CD4-positive, alpha-beta T cell treated with Interleukin-6 at 100 ng/mL for 8 hours (primary cell): ENCODE measurements around the gene CRIP1.

Experiments used
- DNase-seq: peaks from one replicate; pipeline ENCODE4 v3.0.0-alpha.2; 2020; ENCODE audit warnings: mixed read lengths, low spot score

CRIP1 gene

GRCh38 chr14:105470350-105471296 lies 16.1 kb upstream of the CRIP1 start:
- DNase-seq = no peak

- no peak for DNase-seq
These were observed 15.3 kb upstream of the CRIP1 start for GRCh38 chr14:105471297-105471821.

- DNase-seq = no peak
These were observed 14.7 kb upstream of the CRIP1 start for GRCh38 chr14:105471823-105472485.

DNA sequence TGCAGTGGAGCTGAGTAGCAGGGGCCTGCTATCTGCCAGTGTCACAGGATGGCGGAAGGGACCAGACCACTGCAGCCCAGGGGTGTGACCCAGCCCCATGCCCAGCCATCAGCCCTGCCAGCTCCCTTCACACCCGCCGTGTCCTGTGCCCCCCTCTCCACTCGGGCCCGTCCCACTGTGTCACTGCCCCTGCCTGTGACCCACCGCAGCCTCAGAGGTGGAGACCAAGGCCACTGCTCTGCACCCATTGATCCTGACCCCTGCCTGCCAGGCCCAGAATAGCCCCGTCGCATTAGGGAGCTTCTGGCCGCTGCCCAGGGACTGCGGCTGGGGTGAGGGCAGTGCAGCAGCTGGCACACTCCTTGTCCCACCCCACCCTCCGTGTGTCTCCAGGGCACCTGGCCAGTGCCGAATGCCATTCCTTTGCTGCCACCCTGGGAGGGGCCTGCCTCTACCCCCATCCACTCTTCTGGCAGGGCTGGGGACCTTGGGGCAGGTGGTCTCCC lies 14.1 kb upstream of the CRIP1 start:
- DNase-seq = no peak

DNA sequence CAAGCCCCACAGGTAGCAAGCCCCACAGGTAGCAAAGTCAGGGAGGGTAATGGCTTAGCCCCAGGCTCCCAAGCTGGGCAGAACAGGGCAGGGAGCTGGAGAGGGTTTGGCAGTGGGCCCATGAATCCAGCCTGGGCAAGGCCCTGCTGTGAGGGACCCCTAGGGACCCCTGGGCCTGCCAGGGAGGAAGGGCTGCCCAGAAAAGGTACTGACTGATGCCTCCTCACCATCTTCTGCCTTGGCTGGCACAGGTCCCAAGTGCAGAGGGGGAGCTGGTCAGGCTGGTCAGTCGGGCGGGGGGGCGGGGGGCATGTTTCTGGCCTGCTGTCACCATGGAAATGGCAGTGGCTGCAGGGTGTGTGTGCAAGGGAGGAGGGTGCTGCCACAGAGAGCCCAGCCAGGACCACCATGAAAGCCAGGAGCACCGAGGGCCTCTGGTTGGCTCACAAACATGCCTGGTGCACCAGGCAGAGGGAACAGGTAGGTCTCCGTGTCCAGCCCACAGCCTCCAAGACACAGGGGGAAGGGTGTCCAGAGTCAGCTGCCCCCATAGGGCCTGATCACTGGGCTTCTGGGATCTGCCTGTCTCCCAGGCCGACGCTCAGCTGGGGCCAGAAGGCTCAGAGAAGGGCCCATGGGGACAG lies 13.5 kb upstream of the CRIP1 start:
- DNase-seq = no peak

- DNase-seq = peak; percentile 71
These were observed 12.8 kb upstream of the CRIP1 start for GRCh38 chr14:105473677-105474482.

GRCh38 chr14:105474483-105475268 lies 12.0 kb upstream of the CRIP1 start, which contains the start of gene CRIP2:
Gene CRIP2 (plus strand): TSS chr14:105474821. CDS start chr14:105474863, 42 bp downstream.
- DNase-seq = no peak

DNA sequence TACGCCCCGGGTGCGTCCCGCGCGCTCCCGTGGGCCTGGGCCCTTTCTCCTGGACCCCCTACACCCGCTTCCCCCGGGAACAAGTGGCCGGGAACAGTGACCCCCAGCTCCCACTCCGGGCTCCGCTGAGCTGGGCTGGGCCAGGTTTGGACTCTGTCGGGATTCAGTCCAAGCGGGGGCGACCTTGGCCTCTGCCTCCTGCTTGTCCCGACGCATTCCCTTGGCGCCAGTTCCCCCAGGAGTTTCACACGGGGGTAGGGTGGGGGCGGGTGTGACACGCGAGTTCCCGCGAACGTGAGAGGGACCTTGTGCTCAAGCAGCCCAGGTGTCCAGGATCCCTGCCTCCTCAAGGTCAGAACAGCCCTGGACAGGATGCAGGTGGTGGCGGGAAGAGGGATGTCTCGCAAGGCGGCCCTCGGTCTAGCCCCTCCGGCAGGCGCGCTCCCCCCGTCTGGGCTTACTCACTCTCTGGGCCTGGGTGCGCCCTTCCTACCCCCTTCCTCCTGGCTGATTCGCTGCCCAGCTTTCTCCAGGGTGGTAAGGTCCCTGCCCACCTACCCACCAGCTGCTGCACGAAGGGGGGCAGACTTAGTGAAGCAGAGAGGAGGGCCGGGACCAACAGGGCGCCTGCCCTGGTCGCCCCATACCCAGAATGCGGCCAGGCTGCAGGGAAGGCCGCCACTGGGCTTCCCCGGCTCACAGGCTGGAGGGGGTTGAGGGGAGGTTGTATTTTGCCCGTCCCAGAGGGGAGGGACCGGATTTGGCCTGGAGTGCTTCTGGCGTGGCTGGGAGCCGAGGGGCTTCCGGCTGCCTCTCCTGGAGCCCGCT lies 11.2 kb upstream of the CRIP1 start:
- no peak for DNase-seq

GRCh38 chr14:105476097-105476830 lies 10.4 kb upstream of the CRIP1 start:
- no peak for DNase-seq

DNA sequence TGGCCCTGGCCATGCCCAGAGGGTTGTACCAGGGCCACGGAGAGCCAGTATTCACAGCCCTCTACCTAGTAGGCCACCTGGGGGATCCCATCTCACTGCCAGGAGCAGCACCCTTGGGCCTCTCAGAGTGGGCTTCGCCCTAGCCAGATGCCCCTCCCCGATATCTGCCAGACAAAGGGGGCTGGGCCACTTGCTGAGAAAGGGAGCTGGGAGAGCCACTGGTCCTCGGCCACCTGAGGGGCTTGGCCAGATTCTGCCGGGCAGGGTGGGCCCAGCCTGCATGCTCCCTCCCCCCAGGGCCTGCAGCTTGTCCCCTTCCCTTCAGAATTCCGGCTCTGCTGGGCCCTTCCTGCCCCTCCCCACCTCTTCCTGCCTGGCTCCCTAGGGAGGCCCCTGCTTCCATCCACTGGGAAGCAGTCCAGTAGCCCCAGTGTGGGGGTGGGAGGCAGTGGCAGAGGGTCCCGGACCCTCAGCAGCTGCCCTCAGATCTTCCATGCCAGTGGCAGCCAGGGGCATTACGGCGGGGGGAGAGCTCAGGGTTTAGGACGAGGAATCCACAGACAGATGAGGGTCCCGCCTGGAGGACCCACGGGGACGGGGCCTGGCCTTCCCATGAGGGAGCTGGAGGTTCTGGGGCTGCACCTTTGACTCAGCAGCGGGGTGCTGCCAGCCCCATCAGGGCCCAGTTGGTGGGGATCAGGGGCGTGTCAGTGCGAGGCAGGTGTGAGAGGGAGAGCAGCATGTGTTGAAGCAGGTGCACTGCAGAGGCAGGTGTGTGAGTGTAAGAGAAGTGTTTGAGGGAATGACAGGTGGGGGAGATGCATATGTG lies 9.6 kb upstream of the CRIP1 start:
- no peak for DNase-seq

GRCh38 chr14:105477660-105478397 lies 8.9 kb upstream of the CRIP1 start:
- DNase-seq = peak; percentile 84

- DNase-seq = peak; percentile 28
These were observed 8.1 kb upstream of the CRIP1 start for GRCh38 chr14:105478398-105479251.

- DNase-seq = no peak
These were observed 7.1 kb upstream of the CRIP1 start for GRCh38 chr14:105479431-105480158.

GRCh38 chr14:105480199-105480746 lies 6.4 kb upstream of the CRIP1 start:
- DNase-seq = no peak
